Measurements from ENCODE around the gene NHLH1.

The NHLH1 gene

DNA sequence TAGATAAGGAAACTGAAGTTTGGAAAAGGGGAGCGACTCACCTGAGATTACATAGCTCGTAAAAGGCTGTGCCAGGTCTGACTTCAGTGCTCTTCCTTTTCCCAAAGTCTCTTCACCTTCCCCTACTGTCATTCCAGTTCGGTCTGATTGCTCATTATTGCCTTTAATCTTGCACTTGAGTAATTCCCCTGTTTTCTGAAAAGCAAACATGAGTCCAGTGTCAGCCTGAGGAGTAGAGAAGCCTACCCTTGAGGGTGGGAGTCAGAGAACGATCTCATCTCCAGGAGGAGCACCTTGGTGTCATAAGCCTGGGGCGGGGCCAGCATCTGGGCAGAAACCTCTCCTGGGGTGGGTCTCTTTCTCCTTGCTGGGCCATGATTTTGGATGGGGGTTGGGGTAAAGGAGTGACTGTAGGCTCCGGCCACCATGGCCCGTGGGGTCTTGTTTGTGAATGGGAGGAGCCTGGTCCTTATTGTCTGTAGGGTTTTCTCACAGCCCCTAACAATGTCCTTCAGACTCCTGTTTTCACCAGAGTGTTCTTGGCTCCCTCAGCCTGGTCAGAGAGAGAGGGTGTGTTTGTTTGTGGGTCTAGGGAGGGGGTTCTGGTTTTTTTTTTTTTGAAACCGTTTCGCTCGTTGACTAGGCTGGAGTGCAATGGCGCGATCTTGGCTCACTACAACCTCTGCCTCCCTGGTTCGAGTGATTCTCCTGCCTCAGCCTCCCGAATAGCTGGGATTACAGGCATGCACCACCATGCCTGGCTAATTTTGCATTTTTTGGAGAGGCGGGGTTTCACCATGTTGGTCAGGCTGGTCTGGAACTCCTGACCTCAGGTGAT is 39.5 kb downstream of the NHLH1 start:
- Histone ChIP-seq H3K27me3 (ENCODE audit: low read depth, low read length) (no peaks in the 10 kb centered on the region), H3K4me1 (ENCODE audit: control insufficient read depth in 1 of 2, insufficient read depth in 2 of 2, low read length in 2 of 2) (peaks cover 5 to 37% of the 10 kb centered on the region in 2 donors), H3K9me3 (ENCODE audit: control insufficient read depth in 1 of 2, low read length in 2 of 2) (no peaks in the 10 kb centered on the region), H3K4me3 (ENCODE audit: low read depth in 1 of 2, low read length in 2 of 2) (no peak overlapping the region), H3K27ac (ENCODE audit: low read length) (no peak overlapping the region), H3K36me3 (ENCODE audit: control insufficient read depth in 1 of 2, insufficient read depth in 2 of 2, low read length in 2 of 2) (no peaks in the 10 kb centered on the region)

DNA sequence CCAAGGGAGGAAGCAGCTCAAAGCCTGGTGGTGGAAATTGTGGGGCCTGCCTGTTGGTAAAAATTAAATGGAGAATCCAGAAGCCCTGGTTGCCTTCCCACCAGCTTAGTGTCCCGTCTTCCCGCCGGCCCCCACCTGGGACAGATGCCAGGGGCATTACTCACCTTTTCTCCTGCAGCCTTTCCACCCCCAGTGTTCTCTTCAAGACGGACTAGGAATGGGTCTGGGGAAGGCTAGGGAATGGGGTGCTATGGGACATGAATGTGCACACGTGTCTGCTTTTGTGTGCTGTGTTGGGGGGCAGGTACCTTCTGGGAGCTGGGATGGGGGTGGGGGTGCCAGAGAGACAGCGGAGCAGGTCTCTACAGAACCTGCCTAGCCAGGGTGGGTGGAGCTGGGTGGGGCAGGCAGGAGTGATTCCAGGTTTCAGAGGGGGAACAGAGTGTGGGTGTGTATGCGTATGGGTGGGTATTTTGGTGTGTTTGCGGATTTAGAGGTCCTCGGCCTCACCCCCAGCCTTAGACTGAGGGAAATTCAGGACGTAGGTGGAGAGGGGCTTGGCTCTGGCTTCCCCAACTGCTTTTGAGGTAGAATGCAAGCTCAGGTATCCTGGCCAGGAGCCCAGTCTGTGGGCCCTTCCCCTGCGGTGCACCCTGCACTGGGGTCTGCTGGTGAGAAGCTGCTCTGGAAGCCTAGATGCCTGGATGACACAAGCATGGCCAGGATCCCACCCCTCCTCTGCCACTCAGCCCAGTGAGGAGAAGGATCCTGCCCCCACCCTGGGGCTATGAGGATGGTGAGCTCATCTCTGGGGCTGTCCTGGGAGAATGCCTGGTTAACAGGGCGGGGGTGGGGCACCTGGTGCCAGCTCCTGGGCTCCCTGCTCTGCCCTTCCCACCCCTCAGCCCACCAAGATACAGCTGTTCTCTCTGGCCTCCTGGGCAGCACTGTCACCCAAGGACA is 41.2 kb downstream of the NHLH1 start:
- no peak overlapping the region for H3K27ac ChIP-seq (ENCODE audit: low read length)
- no peaks in the 10 kb centered on the region for H3K36me3 ChIP-seq (ENCODE audit: control insufficient read depth in 1 of 2, insufficient read depth in 2 of 2, low read length in 2 of 2)
- no peak overlapping the region for H3K4me3 ChIP-seq (ENCODE audit: low read depth in 1 of 2, low read length in 2 of 2)
- no peaks in the 10 kb centered on the region for H3K9me3 ChIP-seq (ENCODE audit: control insufficient read depth in 1 of 2, low read length in 2 of 2)
- peaks cover 5 to 29% of the 10 kb centered on the region in 2 donors for H3K4me1 ChIP-seq (ENCODE audit: control insufficient read depth in 1 of 2, insufficient read depth in 2 of 2, low read length in 2 of 2)
- H3K27me3 ChIP-seq (ENCODE audit: low read depth, low read length), result no peaks in the 10 kb centered on the region

DNA sequence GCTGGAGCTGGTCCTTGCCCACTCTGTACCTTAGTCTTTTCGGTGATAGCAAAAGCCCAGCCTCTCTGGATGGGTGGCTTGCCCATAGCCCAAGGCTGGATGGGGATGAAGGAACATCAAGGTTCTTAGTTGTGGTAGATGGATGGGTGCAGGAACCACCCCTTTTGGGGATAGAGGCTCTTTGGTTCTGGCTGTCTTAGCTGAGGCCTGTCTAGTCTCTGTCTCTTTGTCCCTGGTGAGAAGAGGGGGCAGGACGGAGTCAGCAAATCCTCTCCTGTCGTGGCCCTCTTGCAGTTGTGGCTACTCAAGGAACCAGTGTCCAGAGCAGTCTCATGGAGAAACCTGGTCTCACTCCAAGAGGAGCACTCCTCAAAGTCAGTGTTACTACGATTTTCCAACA is 42.0 kb downstream of the NHLH1 start:
- Histone ChIP-seq H3K4me3 (ENCODE audit: low read depth in 1 of 2, low read length in 2 of 2) (no peak overlapping the region), H3K9me3 (ENCODE audit: control insufficient read depth in 1 of 2, low read length in 2 of 2) (no peaks in the 10 kb centered on the region), H3K27ac (ENCODE audit: low read length) (no peak overlapping the region), H3K27me3 (ENCODE audit: low read depth, low read length) (no peaks in the 10 kb centered on the region), H3K36me3 (ENCODE audit: control insufficient read depth in 1 of 2, insufficient read depth in 2 of 2, low read length in 2 of 2) (no peaks in the 10 kb centered on the region), H3K4me1 (ENCODE audit: control insufficient read depth in 1 of 2, insufficient read depth in 2 of 2, low read length in 2 of 2) (peaks cover 5 to 29% of the 10 kb centered on the region in 2 donors)

DNA sequence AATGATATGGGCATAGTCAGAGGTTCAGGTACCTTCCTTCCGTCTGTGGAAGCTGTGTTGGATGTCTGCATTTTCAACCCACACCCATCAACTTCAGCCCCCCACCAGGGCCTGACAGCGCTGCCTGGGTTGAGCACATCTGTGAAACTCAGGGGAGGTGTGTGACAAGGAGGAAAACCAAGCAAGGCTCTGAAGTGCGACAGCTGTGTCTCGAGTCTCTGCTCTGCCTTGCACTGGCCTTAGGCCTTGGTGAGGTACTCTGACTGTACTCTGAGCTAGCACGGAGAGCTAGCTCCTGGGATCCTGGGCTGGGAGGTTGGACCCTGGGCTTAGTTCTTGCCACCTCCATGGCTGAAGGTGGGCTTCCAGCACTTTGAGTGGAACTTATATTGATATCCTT is 42.6 kb downstream of the NHLH1 start:
- H3K4me3 ChIP-seq (ENCODE audit: low read depth in 1 of 2, low read length in 2 of 2), result no peak overlapping the region
- no peaks in the 10 kb centered on the region for H3K36me3 ChIP-seq (ENCODE audit: control insufficient read depth in 1 of 2, insufficient read depth in 2 of 2, low read length in 2 of 2)
- H3K27me3 ChIP-seq (ENCODE audit: low read depth, low read length), result no peaks in the 10 kb centered on the region
- H3K4me1 ChIP-seq (ENCODE audit: control insufficient read depth in 1 of 2, insufficient read depth in 2 of 2, low read length in 2 of 2), result peaks cover 5 to 24% of the 10 kb centered on the region in 2 donors
- no peaks in the 10 kb centered on the region for H3K9me3 ChIP-seq (ENCODE audit: control insufficient read depth in 1 of 2, low read length in 2 of 2)
- H3K27ac ChIP-seq (ENCODE audit: low read length), result peak overlapping the region; percentile 67

DNA sequence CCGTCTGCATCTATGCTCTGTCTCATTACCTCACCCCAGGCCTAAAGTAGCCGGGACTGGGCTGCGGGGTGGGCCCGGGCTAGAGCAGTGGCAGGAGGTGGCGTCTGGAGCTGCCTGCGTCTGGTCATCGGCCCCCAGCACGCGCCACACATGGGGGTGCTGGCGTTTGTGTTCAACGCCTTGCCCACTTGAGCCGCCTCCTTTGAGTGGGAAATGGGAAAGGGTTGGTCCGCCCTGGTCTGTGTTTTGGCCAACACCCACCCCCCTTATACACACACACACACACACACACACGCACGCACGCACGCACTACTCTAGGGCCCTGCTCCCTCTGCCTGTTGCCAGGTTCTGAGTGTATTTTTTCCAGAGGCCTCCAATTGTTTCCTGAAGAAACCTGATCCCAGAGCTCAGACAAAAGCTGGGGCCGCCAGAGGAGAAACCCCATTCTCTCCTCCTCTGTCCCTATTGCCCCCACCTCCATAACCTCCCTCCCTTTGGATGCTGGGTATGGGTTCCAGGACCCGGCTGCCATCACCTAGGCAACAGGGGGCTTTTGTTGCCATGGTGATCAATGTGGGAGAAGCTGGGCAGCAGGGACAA is 43.6 kb downstream of the NHLH1 start:
- H3K27me3 ChIP-seq (ENCODE audit: low read depth, low read length), result no peaks in the 10 kb centered on the region
- H3K9me3 ChIP-seq (ENCODE audit: control insufficient read depth in 1 of 2, low read length in 2 of 2), result no peaks in the 10 kb centered on the region
- H3K4me3 ChIP-seq (ENCODE audit: low read depth in 1 of 2, low read length in 2 of 2), result peak overlapping the region in 1 of 2 donors; percentile 6
- H3K36me3 ChIP-seq (ENCODE audit: control insufficient read depth in 1 of 2, insufficient read depth in 2 of 2, low read length in 2 of 2), result no peaks in the 10 kb centered on the region
- H3K4me1 ChIP-seq (ENCODE audit: control insufficient read depth in 1 of 2, insufficient read depth in 2 of 2, low read length in 2 of 2), result peaks cover 5 to 24% of the 10 kb centered on the region in 2 donors
- H3K27ac ChIP-seq (ENCODE audit: low read length), result no peak overlapping the region

DNA sequence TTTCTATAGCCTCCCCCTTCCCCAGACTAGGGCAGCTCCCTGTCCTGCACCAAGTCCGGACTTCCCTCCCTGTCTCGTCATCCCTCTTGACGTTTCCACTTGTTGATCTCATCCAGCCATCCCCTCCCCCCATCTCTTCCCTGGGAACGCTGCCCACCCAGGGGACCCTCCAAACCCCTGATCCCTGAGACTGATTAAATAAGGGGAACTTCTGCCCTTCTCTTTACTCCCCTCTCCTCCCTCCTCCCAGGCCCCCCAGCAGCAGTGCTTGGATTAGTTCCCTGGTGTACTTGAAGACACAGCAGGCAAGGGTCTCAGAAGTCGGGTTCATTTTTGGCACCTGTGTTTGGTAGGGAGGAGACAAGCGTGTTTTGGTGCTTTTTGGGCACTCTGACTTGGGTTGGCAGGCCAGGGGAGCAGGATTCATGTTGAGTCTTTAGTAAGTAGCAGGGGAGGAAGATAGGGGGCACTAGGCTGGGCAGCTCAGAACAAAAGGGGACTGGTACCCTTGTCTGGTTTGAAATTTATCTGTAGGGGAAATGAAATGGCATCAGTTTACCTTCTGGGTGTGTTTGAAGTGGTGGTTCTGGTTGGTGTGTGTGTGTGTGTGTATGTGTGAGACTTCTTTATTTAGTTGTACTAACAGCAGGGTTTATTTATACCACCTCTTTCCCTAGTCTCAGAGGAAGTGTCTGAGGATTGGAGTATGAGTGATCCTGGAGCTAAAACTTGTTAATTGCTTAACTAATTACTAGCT is 44.6 kb downstream of the NHLH1 start:
- no peaks in the 10 kb centered on the region for H3K9me3 ChIP-seq (ENCODE audit: control insufficient read depth in 1 of 2, low read length in 2 of 2)
- no peaks in the 10 kb centered on the region for H3K27me3 ChIP-seq (ENCODE audit: low read depth, low read length)
- peaks cover 5 to 24% of the 10 kb centered on the region in 2 donors for H3K4me1 ChIP-seq (ENCODE audit: control insufficient read depth in 1 of 2, insufficient read depth in 2 of 2, low read length in 2 of 2)
- H3K36me3 ChIP-seq (ENCODE audit: control insufficient read depth in 1 of 2, insufficient read depth in 2 of 2, low read length in 2 of 2), result peaks cover 0 to 6% of the 10 kb centered on the region in 2 donors
- H3K4me3 ChIP-seq (ENCODE audit: low read depth in 1 of 2, low read length in 2 of 2), result no peak overlapping the region
- H3K27ac ChIP-seq (ENCODE audit: low read length), result no peak overlapping the region

DNA sequence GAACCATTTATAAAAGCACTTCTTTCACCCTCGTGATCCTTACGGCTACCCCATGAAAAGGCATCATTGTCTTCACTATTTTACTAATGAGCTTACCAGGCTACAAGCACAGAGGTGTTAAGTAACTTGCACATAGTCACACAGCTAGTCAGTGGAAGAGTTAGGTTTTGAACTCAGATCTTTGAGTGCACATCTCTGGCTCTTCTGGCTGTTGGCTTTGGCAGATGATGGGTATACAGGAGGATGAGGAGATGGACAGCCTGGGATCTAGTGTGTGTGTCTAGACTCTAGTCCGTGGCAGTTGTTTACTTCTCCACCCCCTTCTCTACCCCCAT is 45.1 kb downstream of the NHLH1 start:
- Histone ChIP-seq H3K4me3 (ENCODE audit: low read depth in 1 of 2, low read length in 2 of 2) (no peak overlapping the region), H3K36me3 (ENCODE audit: control insufficient read depth in 1 of 2, insufficient read depth in 2 of 2, low read length in 2 of 2) (peaks cover 0 to 7% of the 10 kb centered on the region in 2 donors), H3K27me3 (ENCODE audit: low read depth, low read length) (no peaks in the 10 kb centered on the region), H3K4me1 (ENCODE audit: control insufficient read depth in 1 of 2, insufficient read depth in 2 of 2, low read length in 2 of 2) (peaks cover 5 to 24% of the 10 kb centered on the region in 2 donors), H3K9me3 (ENCODE audit: control insufficient read depth in 1 of 2, low read length in 2 of 2) (no peaks in the 10 kb centered on the region), H3K27ac (ENCODE audit: low read length) (no peak overlapping the region)

DNA sequence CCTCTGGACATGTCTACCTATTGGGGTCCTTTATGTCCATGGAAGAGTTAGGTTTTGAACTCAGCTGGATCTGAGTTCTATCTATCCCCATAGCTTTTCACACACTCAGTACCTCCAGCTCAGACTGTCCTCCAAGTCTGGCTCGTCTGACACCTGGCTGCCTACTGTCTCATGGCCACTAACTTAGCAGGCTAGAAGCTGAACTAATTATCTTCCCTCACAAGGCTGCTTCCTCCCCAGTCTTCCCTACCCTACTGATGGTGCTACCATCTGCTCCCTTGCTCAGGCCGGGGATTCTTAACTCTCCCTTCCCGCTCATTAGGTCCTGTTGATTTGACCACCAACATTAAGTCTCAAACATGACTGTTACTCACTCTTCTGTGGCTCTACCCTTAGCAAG is 46.8 kb downstream of the NHLH1 start:
- H3K4me3 ChIP-seq (ENCODE audit: low read depth in 1 of 2, low read length in 2 of 2), result no peak overlapping the region
- no peaks in the 10 kb centered on the region for H3K9me3 ChIP-seq (ENCODE audit: control insufficient read depth in 1 of 2, low read length in 2 of 2)
- no peaks in the 10 kb centered on the region for H3K27me3 ChIP-seq (ENCODE audit: low read depth, low read length)
- H3K36me3 ChIP-seq (ENCODE audit: control insufficient read depth in 1 of 2, insufficient read depth in 2 of 2, low read length in 2 of 2), result peaks cover 0 to 17% of the 10 kb centered on the region in 2 donors
- no peak overlapping the region for H3K27ac ChIP-seq (ENCODE audit: low read length)
- H3K4me1 ChIP-seq (ENCODE audit: control insufficient read depth in 1 of 2, insufficient read depth in 2 of 2, low read length in 2 of 2), result peaks cover 5 to 16% of the 10 kb centered on the region in 2 donors

DNA sequence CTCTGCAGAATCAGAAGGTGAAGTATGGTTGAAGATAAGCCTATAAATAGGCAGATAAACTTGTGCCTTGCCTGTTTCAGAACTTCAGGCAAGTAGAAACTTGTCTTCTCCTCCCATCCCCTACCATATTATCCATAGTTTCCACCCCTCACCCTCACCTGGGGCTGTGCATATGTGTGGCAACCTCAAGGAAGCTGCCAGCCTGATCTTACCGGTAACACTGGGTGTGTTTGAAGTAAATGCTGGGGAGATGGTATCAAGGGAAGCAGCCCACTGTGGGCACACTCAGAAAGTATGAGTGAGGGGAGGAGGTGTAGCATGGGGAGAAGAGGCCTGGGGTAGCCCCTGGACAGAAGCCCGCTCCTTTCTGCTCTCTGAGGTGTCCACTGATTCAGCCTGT is 48.0 kb downstream of the NHLH1 start:
- Histone ChIP-seq H3K9me3 (ENCODE audit: control insufficient read depth in 1 of 2, low read length in 2 of 2) (no peaks in the 10 kb centered on the region), H3K4me1 (ENCODE audit: control insufficient read depth in 1 of 2, insufficient read depth in 2 of 2, low read length in 2 of 2) (peaks cover 2 to 11% of the 10 kb centered on the region in 2 donors), H3K27me3 (ENCODE audit: low read depth, low read length) (no peaks in the 10 kb centered on the region), H3K27ac (ENCODE audit: low read length) (no peak overlapping the region), H3K4me3 (ENCODE audit: low read depth in 1 of 2, low read length in 2 of 2) (no peak overlapping the region), H3K36me3 (ENCODE audit: control insufficient read depth in 1 of 2, insufficient read depth in 2 of 2, low read length in 2 of 2) (peaks cover 0 to 28% of the 10 kb centered on the region in 2 donors)

DNA sequence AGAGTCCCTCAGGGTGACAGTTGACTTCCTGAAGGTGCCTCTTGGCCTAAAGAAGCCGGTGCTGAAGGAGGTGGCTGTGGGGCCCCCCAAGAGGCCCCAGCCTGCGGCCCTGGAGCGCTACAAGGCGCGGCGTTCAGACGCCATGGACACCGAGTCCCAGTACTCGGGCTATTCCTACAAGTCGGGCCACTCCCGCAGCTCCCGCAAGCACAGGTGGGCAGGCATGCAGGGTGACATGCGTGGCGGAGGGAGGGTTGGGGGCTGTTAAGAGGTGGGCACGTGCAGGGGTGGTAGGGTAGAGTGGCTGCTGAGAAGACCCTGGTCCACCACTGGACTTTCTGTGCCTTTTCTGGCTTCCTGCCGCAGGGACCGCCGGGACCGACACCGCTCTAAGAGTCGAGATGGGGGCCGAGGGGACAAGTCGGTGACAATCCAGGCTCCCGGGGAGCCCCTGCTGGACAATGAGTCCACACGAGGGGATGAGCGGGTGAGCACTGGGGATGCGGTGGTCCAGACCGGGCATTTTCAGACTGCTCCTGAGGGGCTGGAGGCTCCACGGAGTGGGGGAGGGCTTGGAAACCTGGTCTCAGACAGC is 48.9 kb downstream of the NHLH1 start:
- peaks cover 0 to 37% of the 10 kb centered on the region in 2 donors for H3K36me3 ChIP-seq (ENCODE audit: control insufficient read depth in 1 of 2, insufficient read depth in 2 of 2, low read length in 2 of 2)
- no peaks in the 10 kb centered on the region for H3K27me3 ChIP-seq (ENCODE audit: low read depth, low read length)
- no peak overlapping the region for H3K27ac ChIP-seq (ENCODE audit: low read length)
- no peak overlapping the region for H3K4me3 ChIP-seq (ENCODE audit: low read depth in 1 of 2, low read length in 2 of 2)
- peaks cover 0 to 1% of the 10 kb centered on the region in 2 donors for H3K4me1 ChIP-seq (ENCODE audit: control insufficient read depth in 1 of 2, insufficient read depth in 2 of 2, low read length in 2 of 2)
- H3K9me3 ChIP-seq (ENCODE audit: control insufficient read depth in 1 of 2, low read length in 2 of 2), result no peaks in the 10 kb centered on the region
